ENCODE results near the gene EPHA1. TPM values are rescaled to one million over a fixed set of nuclear protein-coding genes. Genes with fewer than 3 reads are reported as not detected.

EPHA1 gene
- total RNA-seq, 2 experiments from 2014 or later = 1.1 to 1.2 TPM

GRCh38 chr7:143388491-143389101 lies 20.1 kb downstream of the EPHA1 start:
- Mint-ChIP-seq H3K4me1 (peaks cover 21% of the 10 kb centered on the region), H3K4me3 (no peak overlapping the region), H3K27ac (no peak overlapping the region), H3K27me3 (no peaks in the 10 kb centered on the region), H3K9me3 (no peaks in the 10 kb centered on the region), H3K36me3 (ENCODE audit: low read depth) (peaks cover 42% of the 10 kb centered on the region)
- POLR2A ChIA-PET = interaction anchor here (0.6 to 1.3 kb wide), 4 partner anchors 13 to 101 kb away, joined by 3 read pairs; partner anchors contain the start of gene CASP2
- CTCF ChIA-PET = interaction anchor here (1.0 to 1.7 kb wide), 5 partner anchors 8 to 148 kb away, joined by 3 to 6 read pairs (median 5); no protein-coding TSS in a partner anchor
- DNase-seq = no peak

- ChIA-PET CTCF (interaction anchor here (1.0 to 1.7 kb wide), 4 partner anchors 8 to 147 kb away, joined by 3 to 6 read pairs (median 4); no protein-coding TSS in a partner anchor), POLR2A (interaction anchor here (0.7 to 1.2 kb wide), 2 partner anchors 78 to 100 kb away, joined by 3 read pairs; partner anchors contain the start of gene CASP2)
- Mint-ChIP-seq H3K36me3 (ENCODE audit: low read depth) (peaks cover 41% of the 10 kb centered on the region), H3K27ac (no peak overlapping the region), H3K4me1 (peaks cover 21% of the 10 kb centered on the region), H3K9me3 (no peaks in the 10 kb centered on the region), H3K4me3 (no peak overlapping the region), H3K27me3 (no peaks in the 10 kb centered on the region)
- no peak for DNase-seq
Observed at GRCh38 chr7:143388051-143388450, 20.6 kb downstream of the EPHA1 start.

DNA sequence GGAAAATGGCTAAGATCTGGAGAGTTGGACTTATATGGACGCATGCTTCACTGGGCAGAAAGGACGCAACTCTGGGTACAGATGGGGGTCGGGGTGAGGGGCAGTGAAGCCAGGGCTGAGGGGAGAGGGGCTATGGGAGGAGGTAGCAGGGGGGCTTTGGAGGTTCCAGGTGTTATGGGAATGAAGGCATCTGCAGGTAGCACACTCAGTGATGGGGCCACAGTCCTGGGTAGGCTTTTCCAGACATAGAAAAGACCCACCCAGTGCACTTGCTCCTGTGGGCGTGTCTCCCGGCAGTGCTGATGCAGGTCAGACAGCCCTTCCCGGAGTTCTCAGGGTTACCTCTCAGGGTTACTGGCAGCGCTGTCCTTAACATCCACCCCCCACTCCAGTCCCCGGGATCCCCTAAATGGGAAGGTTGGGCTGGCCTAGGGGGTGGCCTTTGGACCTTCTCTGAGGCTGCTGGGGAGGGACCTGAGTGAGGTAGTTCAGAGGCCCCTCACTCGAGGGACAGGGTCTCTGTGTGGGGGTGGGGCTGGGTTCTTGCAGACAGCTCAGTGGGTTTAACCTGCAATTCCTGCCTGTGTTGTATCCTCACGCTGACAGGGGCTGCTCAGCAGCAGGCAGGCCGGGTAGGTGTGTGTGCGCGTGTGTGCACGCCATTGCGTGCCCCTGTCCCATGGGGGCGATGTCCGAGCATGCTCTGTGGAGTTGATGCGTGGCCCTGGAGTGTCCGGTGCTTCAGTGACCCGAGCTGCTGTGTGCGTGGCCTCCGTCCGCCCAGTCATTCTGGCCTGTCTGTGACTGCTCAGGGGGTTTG lies 21.3 kb downstream of the EPHA1 start:
- ChIA-PET CTCF (interaction anchor here (1.0 to 1.3 kb wide), 2 partner anchors 20 to 29 kb away, joined by 3 to 5 read pairs; no protein-coding TSS in a partner anchor), POLR2A (no interaction called here)
- Mint-ChIP-seq H3K27ac (no peak overlapping the region), H3K4me3 (no peak overlapping the region), H3K4me1 (peaks cover 21% of the 10 kb centered on the region), H3K27me3 (no peaks in the 10 kb centered on the region), H3K36me3 (ENCODE audit: low read depth) (peaks cover 37% of the 10 kb centered on the region), H3K9me3 (no peaks in the 10 kb centered on the region)
- no peak for DNase-seq

GRCh38 chr7:143385891-143386781 lies 22.5 kb downstream of the EPHA1 start:
- peak; percentile 64 for DNase-seq
- H3K9me3 Mint-ChIP-seq = no peaks in the 10 kb centered on the region
- H3K36me3 Mint-ChIP-seq (ENCODE audit: low read depth) = peaks cover 26% of the 10 kb centered on the region
- H3K27me3 Mint-ChIP-seq = no peaks in the 10 kb centered on the region
- no peak overlapping the region for H3K27ac Mint-ChIP-seq
- no peak overlapping the region for H3K4me3 Mint-ChIP-seq
- ChIA-PET CTCF (interaction anchor here (0.6 to 3.4 kb wide), 7 partner anchors 11 to 520 kb away, joined by 3 to 20 read pairs (median 3); no protein-coding TSS in a partner anchor), POLR2A (interaction anchor here (0.7 to 2.5 kb wide), 7 partner anchors 7 to 136 kb away, joined by 3 to 15 read pairs (median 6); partner anchors contain the start of genes CASP2 and EPHA1)
- peaks cover 21% of the 10 kb centered on the region for H3K4me1 Mint-ChIP-seq

GRCh38 chr7:143384661-143385631 lies 23.7 kb downstream of the EPHA1 start:
- POLR2A ChIA-PET = interaction anchor here (0.9 to 2.5 kb wide), 9 partner anchors 9 to 105 kb away, joined by 3 to 15 read pairs (median 6); partner anchors contain the start of genes CASP2 and EPHA1

DNA sequence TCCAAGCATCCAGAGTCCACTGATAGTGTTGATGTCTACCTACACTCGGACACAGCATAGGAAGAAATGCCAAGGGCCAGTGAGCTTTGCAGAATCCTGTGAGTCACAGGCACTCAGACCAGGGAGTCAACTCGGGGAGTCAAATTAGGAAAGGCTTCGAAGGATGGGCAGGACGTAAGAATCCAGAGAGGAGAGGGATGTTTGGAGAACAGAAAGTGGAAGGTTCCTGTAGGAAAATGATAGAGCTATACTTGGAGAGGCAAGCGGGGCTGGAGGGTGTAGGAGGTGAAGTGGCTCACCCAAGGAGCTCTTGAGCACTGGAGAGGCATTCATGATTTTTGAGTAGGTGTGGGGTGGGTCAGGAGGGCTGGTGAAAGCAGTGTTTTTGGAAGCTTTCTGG lies 24.5 kb downstream of the EPHA1 start:
- Mint-ChIP-seq H3K4me3 (no peak overlapping the region), H3K27ac (no peak overlapping the region), H3K4me1 (peaks cover 19% of the 10 kb centered on the region), H3K27me3 (no peaks in the 10 kb centered on the region), H3K9me3 (no peaks in the 10 kb centered on the region), H3K36me3 (ENCODE audit: low read depth) (peaks cover 9% of the 10 kb centered on the region)
- no peak for DNase-seq
- CTCF ChIA-PET = interaction anchor here (1.4 to 3.4 kb wide), 6 partner anchors 8 to 144 kb away, joined by 5 to 20 read pairs (median 9); no protein-coding TSS in a partner anchor
- POLR2A ChIA-PET = interaction anchor here (0.9 to 2.5 kb wide), 9 partner anchors 9 to 104 kb away, joined by 3 to 15 read pairs (median 5); partner anchors contain the start of genes CASP2 and EPHA1

More at GRCh38 chr7:143384661-143385631, 23.7 kb downstream of the EPHA1 start:
- CTCF ChIA-PET = interaction anchor here (1.0 to 3.4 kb wide), 6 partner anchors 9 to 145 kb away, joined by 4 to 20 read pairs (median 9); no protein-coding TSS in a partner anchor
- no peaks in the 10 kb centered on the region for H3K9me3 Mint-ChIP-seq
- no peak overlapping the region for H3K4me3 Mint-ChIP-seq
- no peak for DNase-seq
- H3K4me1 Mint-ChIP-seq = peaks cover 19% of the 10 kb centered on the region
- peaks cover 17% of the 10 kb centered on the region for H3K36me3 Mint-ChIP-seq (ENCODE audit: low read depth)
- no peak overlapping the region for H3K27ac Mint-ChIP-seq
- H3K27me3 Mint-ChIP-seq = no peaks in the 10 kb centered on the region

GRCh38 chr7:143383642-143383957 lies 25.1 kb downstream of the EPHA1 start:
- POLR2A ChIA-PET = interaction anchor here (1.0 to 2.5 kb wide), 7 partner anchors 8 to 138 kb away, joined by 3 to 15 read pairs (median 6); partner anchors contain the start of genes CASP2 and EPHA1
- Mint-ChIP-seq H3K9me3 (no peaks in the 10 kb centered on the region), H3K27ac (peak overlapping the region; percentile 55), H3K4me1 (peaks cover 21% of the 10 kb centered on the region), H3K36me3 (ENCODE audit: low read depth) (peaks cover 6% of the 10 kb centered on the region), H3K4me3 (no peak overlapping the region), H3K27me3 (no peaks in the 10 kb centered on the region)
- no peak for DNase-seq
- CTCF ChIA-PET = interaction anchor here (1.4 to 3.4 kb wide), 5 partner anchors 8 to 143 kb away, joined by 5 to 20 read pairs (median 11); no protein-coding TSS in a partner anchor

GRCh38 chr7:143382791-143383641 lies 25.6 kb downstream of the EPHA1 start:
- peaks cover 26% of the 10 kb centered on the region for H3K4me1 Mint-ChIP-seq
- H3K9me3 Mint-ChIP-seq = no peaks in the 10 kb centered on the region
- ChIA-PET POLR2A (interaction anchor here (1.0 to 3.8 kb wide), 6 partner anchors 8 to 137 kb away, joined by 3 to 20 read pairs (median 12); partner anchors contain the start of gene EPHA1), CTCF (interaction anchor here (1.4 to 3.4 kb wide), 6 partner anchors 7 to 143 kb away, joined by 5 to 20 read pairs (median 9); no protein-coding TSS in a partner anchor)
- no peak overlapping the region for H3K4me3 Mint-ChIP-seq
- DNase-seq = no peak
- H3K36me3 Mint-ChIP-seq (ENCODE audit: low read depth) = peaks cover 6% of the 10 kb centered on the region
- no peaks in the 10 kb centered on the region for H3K27me3 Mint-ChIP-seq
- H3K27ac Mint-ChIP-seq = peak overlapping the region; percentile 68

GRCh38 chr7:143382126-143382790 lies 26.4 kb downstream of the EPHA1 start:
- peaks cover 23% of the 10 kb centered on the region for H3K4me1 Mint-ChIP-seq
- DNase-seq = no peak
- peaks cover 2% of the 10 kb centered on the region for H3K36me3 Mint-ChIP-seq (ENCODE audit: low read depth)
- H3K27me3 Mint-ChIP-seq = no peaks in the 10 kb centered on the region
- H3K27ac Mint-ChIP-seq = peak overlapping the region; percentile 68
- POLR2A ChIA-PET = interaction anchor here (1.0 to 4.9 kb wide), 5 partner anchors 10 to 137 kb away, joined by 3 to 23 read pairs (median 4); partner anchors contain the start of gene GSTK1
- CTCF ChIA-PET = interaction anchor here (1.6 kb wide), 1 partner anchor 142 kb away, joined by 7 read pairs; no protein-coding TSS in a partner anchor
- H3K4me3 Mint-ChIP-seq = no peak overlapping the region
- H3K9me3 Mint-ChIP-seq = no peaks in the 10 kb centered on the region
